SK-N-SH treated with all-trans-retinoic acid at 6 μM for 48 hours (cell line): ENCODE results near the gene FAM3B.

Experiments used
- ARNTL ChIP-seq: fragments of 450-650 bp; formaldehyde crosslinking; IDR thresholded peaks from 2 replicates; pipeline ENCODE4 v1.5.0; 2020; ENCODE audit warnings: low read depth, mild to moderate bottlenecking, moderate library complexity, borderline replicate concordance
- CSDC2 ChIP-seq: fragments of 250-450 bp; sonication (Bioruptor Pico); IDR thresholded peaks from 2 replicates; pipeline ENCODE4 v1.5.0; 2020; ENCODE audit warnings: mild to moderate bottlenecking, moderate library complexity
- CSRNP3 ChIP-seq: fragments of 250-450 bp; sonication (Bioruptor Pico); IDR thresholded peaks from 2 replicates; pipeline ENCODE4 v1.5.1; 2021; ENCODE audit warnings: mild to moderate bottlenecking, moderate library complexity
- ESRRG ChIP-seq: fragments of 250-450 bp; sonication (Bioruptor Pico); IDR thresholded peaks from 2 replicates; pipeline ENCODE4 v1.6.1; 2021; ENCODE audit warnings: mild to moderate bottlenecking
- ZC3H10 ChIP-seq: fragments of 250-450 bp; sonication (Bioruptor Pico); IDR thresholded peaks from 2 replicates; pipeline ENCODE4 v1.5.1; 2021; ENCODE audit warnings: mild to moderate bottlenecking, moderate library complexity

- TF ChIP-seq ESRRG = no peak
- no peak for TF ChIP-seq CSDC2
- TF ChIP-seq ZC3H10 (CRISPR knock-in tag) = no peak
- TF ChIP-seq CSRNP3 = no peak
- no peak for TF ChIP-seq ARNTL
Observed at GRCh38 chr21:41371685-41372030, 55.1 kb downstream of the FAM3B start.
